NCI-H748 (cell line): ENCODE data around the gene SPATA31C2.
A peak's percentile ranks its signal among the peaks of the same experiment; 100 is the strongest.
"Not testable (repeated sequence)": the region's sequence is repeated elsewhere in the genome, so short reads cannot be mapped to it uniquely, and the experiment has no call there.

Experiments
- DNase-seq: peaks from one replicate; lab custom pipeline; 2025; ENCODE audit not compliant: unreplicated experiment; lab: John Stamatoyannopoulos, UW

The SPATA31C2 gene

GRCh38 chr9:88138375-88138774 lies at the start of gene SPATA31C2:
Gene SPATA31C2 (minus strand): TSS chr9:88138475. CDS start chr9:88138446, 29 bp downstream.
- DNase-seq = not testable (repeated sequence)

- no peak for DNase-seq
Observed at GRCh38 chr9:88187631-88188030, 49.4 kb upstream of the SPATA31C2 start.

- DNase-seq = no peak
Observed at GRCh38 chr9:88186495-88187110, 48.3 kb upstream of the SPATA31C2 start.

GRCh38 chr9:88184976-88185375 lies 46.7 kb upstream of the SPATA31C2 start:
- DNase-seq = peak; percentile 32

- DNase-seq = no peak
Observed at GRCh38 chr9:88183798-88184495, 45.7 kb upstream of the SPATA31C2 start.

GRCh38 chr9:88182501-88182900 lies 44.2 kb upstream of the SPATA31C2 start:
- DNase-seq = no peak

- no peak for DNase-seq
Observed at GRCh38 chr9:88180081-88180765, 41.9 kb upstream of the SPATA31C2 start.

- no peak for DNase-seq
Observed at GRCh38 chr9:88179062-88179521, 40.8 kb upstream of the SPATA31C2 start.

- DNase-seq = no peak
Observed at GRCh38 chr9:88178641-88179040, 40.4 kb upstream of the SPATA31C2 start.

- DNase-seq = no peak
Observed at GRCh38 chr9:88177371-88177770, 39.1 kb upstream of the SPATA31C2 start.

- DNase-seq = peak; percentile 16
Observed at GRCh38 chr9:88174324-88174723, 36.0 kb upstream of the SPATA31C2 start.

GRCh38 chr9:88173378-88173999 lies 35.2 kb upstream of the SPATA31C2 start:
- peak; percentile 77 for DNase-seq

GRCh38 chr9:88169700-88170099 lies 31.4 kb upstream of the SPATA31C2 start:
- DNase-seq = no peak

- DNase-seq = no peak
Observed at GRCh38 chr9:88168564-88168963, 30.3 kb upstream of the SPATA31C2 start.

- no peak for DNase-seq
Observed at GRCh38 chr9:88166660-88167059, 28.4 kb upstream of the SPATA31C2 start.

- no peak for DNase-seq
Observed at GRCh38 chr9:88164850-88165249, 26.6 kb upstream of the SPATA31C2 start.

GRCh38 chr9:88161144-88161543 lies 22.9 kb upstream of the SPATA31C2 start:
- peak; percentile 44 for DNase-seq

GRCh38 chr9:88143957-88144625 lies 5.8 kb upstream of the SPATA31C2 start:
- DNase-seq = no peak

GRCh38 chr9:88143179-88143578 lies 4.9 kb upstream of the SPATA31C2 start:
- DNase-seq = peak; percentile 76

GRCh38 chr9:88133552-88133951 lies 4.7 kb downstream of the SPATA31C2 start:
- DNase-seq = not testable (repeated sequence)

- not testable (repeated sequence) for DNase-seq
Observed at GRCh38 chr9:88129556-88129955, 8.7 kb downstream of the SPATA31C2 start.
